Kidney (tissue), 14 donors: ENCODE measurements around the gene EME1. TPM values are rescaled to one million over a fixed set of nuclear protein-coding genes. Genes with fewer than 3 reads are reported as not detected.

Source experiments
- DNase-seq, 5 donors: peaks; one replicate each; pipeline ENCODE4 v3.0.0-alpha.2; 2013 to 2020
- FAIRE-seq: peaks from 2 replicates; lab custom pipeline; 2012; peaks lifted over from hg19 to GRCh38; lab: Jason Lieb, UNC
- H3K27ac ChIP-seq, 2 donors: one replicate each; pipeline ENCODE4 v1.7.0; 2013; ENCODE audit warnings: low read depth in 2 of 2, low read length in 2 of 2, inconsistent platforms in 1 of 2
- H3K27me3 ChIP-seq: one replicate; pipeline ENCODE4 v1.7.1; 2013; ENCODE audit warnings: low read length, inconsistent platforms; ENCODE audit not compliant: control insufficient read depth, insufficient read depth
- H3K36me3 ChIP-seq, 3 donors: one replicate each; pipeline versions ENCODE4 v1.7.0 to v1.7.1; 2013; ENCODE audit warnings: low read length in 3 of 3, control low read depth in 1 of 3, inconsistent platforms in 1 of 3; ENCODE audit not compliant: insufficient read depth in 3 of 3, control insufficient read depth in 2 of 3
- H3K4me1 ChIP-seq, 3 donors: one replicate each; pipeline versions ENCODE4 v1.7.0 to v1.7.1; 2013; ENCODE audit warnings: low read length in 3 of 3, inconsistent platforms in 1 of 3, low read depth in 1 of 3; ENCODE audit not compliant: control insufficient read depth in 2 of 3, insufficient read depth in 2 of 3
- H3K4me3 ChIP-seq, 3 donors: one replicate each; pipeline versions ENCODE4 v1.7.0 to v1.8.1; 2013; ENCODE audit warnings: low read length in 3 of 3, control low read depth in 1 of 3, inconsistent platforms in 1 of 3
- H3K9ac ChIP-seq, 3 donors: one replicate each; pipeline versions ENCODE4 v1.7.0 to v1.7.1; 2013; ENCODE audit warnings: low read length in 3 of 3, control low read depth in 1 of 3, inconsistent platforms in 1 of 3
- H3K9me3 ChIP-seq, 3 donors: one replicate each; pipeline versions ENCODE4 v1.7.0 to v1.7.1; 2013; ENCODE audit warnings: low read length in 3 of 3, control low read depth in 1 of 3, inconsistent platforms in 1 of 3; ENCODE audit not compliant: control insufficient read depth in 2 of 3, insufficient read depth in 1 of 3
- intact Hi-C: fragments of 100-400 bp; cut with DNase I; formaldehyde crosslinking; loops from one replicate; pipeline ENCODE4 v1.11.1; 2022
- polyA plus RNA-seq: library from polyadenylated mRNA; stranded (reverse); fragments of 350-450 nt; fragmentation: Illumina TruSeq; extraction: RNeasy Lipid Tissue Mini Kit (QIAGEN cat#74804); gene quantifications from one replicate; pipeline ENCODE4 v1.2.3, GENCODE V29; 2014; ENCODE audit warnings: low read depth, low replicate concordance; ENCODE audit not compliant: insufficient read depth
- total RNA-seq: library from RNA; stranded (reverse); fragmentation: NEBNext Ultra II Directional; extraction: Animal tissue kit (Norgen Biotek cat#: 25700); gene quantifications from one replicate; pipeline ENCODE4 v1.2.1, GENCODE V29; 2021
- TF ChIP-seq, protein P1 (sequence below): IDR thresholded peaks from 3 replicates; pipeline ENCODE4 v1.5.1; 2012; ENCODE audit warnings: mild to moderate bottlenecking, moderate library complexity, borderline replicate concordance; ENCODE audit not compliant: insufficient read depth; ENCODE audit errors: extremely low read depth
- donor health status: control.
- donor health status: control.
- donor health status: control.
- donor health status: control.
- donor health status: control.
- donor health status: DM: yes; HTN: yes; CAD: no.
- donor health status: Normal renal cell carcinoma (clear cell type).

Gene EME1
- total and polyA plus RNA-seq, 2 donors from 2014 or later, result 1.0 TPM; not detected in 1

DNA sequence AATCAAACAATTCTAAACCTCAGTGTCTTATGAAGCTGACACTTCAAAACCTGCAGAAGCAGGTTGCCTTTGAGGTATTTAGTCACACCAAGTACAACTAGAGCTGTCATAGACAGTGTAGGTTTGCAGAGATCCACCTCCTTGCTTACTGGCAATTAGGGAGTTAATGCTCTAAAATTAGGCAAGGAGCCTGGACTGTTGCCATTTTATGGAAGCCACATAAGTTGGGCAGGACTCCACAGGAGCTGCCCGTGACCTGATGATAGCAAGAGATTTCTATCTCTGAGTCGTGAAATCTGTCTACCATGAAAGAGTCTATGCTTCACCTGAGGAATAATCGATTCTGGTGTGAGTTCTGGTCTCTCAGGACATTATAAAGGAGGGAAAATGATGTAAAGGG, 8.9 kb downstream of the EME1 start:
- TF ChIP-seq, protein P1, sequence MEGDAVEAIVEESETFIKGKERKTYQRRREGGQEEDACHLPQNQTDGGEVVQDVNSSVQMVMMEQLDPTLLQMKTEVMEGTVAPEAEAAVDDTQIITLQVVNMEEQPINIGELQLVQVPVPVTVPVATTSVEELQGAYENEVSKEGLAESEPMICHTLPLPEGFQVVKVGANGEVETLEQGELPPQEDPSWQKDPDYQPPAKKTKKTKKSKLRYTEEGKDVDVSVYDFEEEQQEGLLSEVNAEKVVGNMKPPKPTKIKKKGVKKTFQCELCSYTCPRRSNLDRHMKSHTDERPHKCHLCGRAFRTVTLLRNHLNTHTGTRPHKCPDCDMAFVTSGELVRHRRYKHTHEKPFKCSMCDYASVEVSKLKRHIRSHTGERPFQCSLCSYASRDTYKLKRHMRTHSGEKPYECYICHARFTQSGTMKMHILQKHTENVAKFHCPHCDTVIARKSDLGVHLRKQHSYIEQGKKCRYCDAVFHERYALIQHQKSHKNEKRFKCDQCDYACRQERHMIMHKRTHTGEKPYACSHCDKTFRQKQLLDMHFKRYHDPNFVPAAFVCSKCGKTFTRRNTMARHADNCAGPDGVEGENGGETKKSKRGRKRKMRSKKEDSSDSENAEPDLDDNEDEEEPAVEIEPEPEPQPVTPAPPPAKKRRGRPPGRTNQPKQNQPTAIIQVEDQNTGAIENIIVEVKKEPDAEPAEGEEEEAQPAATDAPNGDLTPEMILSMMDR, result no peak

DNA sequence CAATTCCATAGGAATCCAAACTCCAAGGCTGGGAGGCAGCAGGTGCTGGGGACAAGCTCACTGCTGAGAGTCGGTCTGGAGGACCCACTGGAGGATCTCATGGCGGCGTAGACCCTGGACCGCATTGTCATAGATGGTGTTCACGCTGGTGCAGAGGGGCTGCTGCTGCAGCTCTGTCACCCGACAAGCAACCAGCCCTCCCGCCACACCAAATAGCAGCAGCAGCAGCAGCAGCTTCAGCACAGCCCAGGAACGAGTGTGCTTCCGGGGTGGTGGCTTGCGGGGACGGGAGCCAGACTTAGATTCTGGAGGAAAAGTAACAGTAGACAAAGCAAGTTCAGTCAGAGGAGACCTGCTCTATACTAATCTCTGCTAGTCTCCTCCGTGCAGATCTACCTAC, 9.9 kb downstream of the EME1 start:
- Histone ChIP-seq H3K27me3 (no peaks in the 10 kb centered on the region), H3K9ac (no peak overlapping the region), H3K36me3 (peaks cover 7 to 58% (median 32%) of the 10 kb centered on the region in 3 donors), H3K4me3 (no peak overlapping the region), H3K4me1 (no peaks in the 10 kb centered on the region), H3K27ac (no peak overlapping the region), H3K9me3 (no peaks in the 10 kb centered on the region)
- TF ChIP-seq, protein P1, result no peak
- intact Hi-C loops, result no loop called here
- DNase-seq (no peak), FAIRE-seq (no peak)

More for the DNA sequence above, 8.9 kb downstream of the EME1 start:
- H3K9me3 ChIP-seq, result no peaks in the 10 kb centered on the region
- H3K27me3 ChIP-seq, result no peaks in the 10 kb centered on the region
- H3K9ac ChIP-seq, result no peak overlapping the region
- H3K4me3 ChIP-seq, result no peak overlapping the region
- intact Hi-C loops, result no loop called here
- FAIRE-seq, result no peak
- H3K36me3 ChIP-seq, result peaks cover 4 to 48% (median 22%) of the 10 kb centered on the region in 3 donors
- H3K4me1 ChIP-seq, result no peaks in the 10 kb centered on the region
- DNase-seq, result no peak
- no peak overlapping the region for H3K27ac ChIP-seq

DNA sequence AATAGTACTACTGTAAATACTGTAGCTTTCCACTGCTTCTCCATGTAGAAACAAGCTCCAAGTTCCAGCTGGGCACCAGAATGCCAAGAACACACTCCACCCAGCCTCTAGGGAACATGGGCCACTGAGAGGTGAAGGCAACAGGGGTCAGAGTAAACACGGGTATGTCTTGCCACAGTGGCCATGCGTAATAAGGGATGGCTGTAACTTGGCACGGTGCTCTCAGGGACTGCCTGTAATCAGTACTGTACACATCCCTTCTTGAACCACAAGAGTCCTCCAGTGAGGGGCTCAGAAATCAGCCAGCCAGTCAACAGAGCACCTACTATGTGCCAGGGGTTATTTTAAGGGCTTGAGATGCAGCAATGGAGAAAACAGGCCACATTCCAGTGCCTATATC, 13.5 kb downstream of the EME1 start:
- Histone ChIP-seq H3K36me3 (peaks cover 10 to 78% (median 52%) of the 10 kb centered on the region in 3 donors), H3K27me3 (no peaks in the 10 kb centered on the region), H3K9ac (no peak overlapping the region), H3K4me3 (no peak overlapping the region), H3K9me3 (no peaks in the 10 kb centered on the region), H3K4me1 (no peaks in the 10 kb centered on the region), H3K27ac (no peak overlapping the region)
- FAIRE-seq (no peak), DNase-seq (no peak)
- intact Hi-C loops, result no loop called here
- TF ChIP-seq, protein P1, result no peak

DNA sequence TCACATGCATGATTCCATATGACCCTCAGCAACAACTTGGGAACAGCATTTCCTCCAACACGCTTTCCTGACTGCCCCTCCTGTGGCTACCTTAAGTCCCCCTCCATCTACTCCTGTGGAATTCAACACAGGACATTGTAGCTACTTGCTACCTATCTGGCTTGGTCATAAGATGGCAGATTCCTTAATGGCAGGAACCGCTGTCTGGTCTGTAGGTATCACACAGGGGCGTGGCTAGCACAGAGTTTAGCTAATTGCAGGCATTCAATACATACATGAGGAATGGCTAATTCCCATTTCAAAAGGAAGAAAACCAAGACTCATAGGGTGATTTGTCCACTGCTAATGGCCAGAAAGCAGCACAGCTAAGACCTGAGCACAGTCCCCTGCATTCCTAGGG, 15.7 kb downstream of the EME1 start:
- Histone ChIP-seq H3K4me1 (no peaks in the 10 kb centered on the region), H3K9me3 (no peaks in the 10 kb centered on the region), H3K36me3 (peaks cover 13 to 80% (median 59%) of the 10 kb centered on the region in 3 donors), H3K27ac (no peak overlapping the region), H3K9ac (no peak overlapping the region), H3K27me3 (no peaks in the 10 kb centered on the region), H3K4me3 (no peak overlapping the region)
- FAIRE-seq, result no peak
- no peak for DNase-seq
- TF ChIP-seq, protein P1, result no peak
- intact Hi-C loops, result no loop called here
